ENCODE measurements around the gene NAALADL2. TPM values are rescaled to one million over a fixed set of nuclear protein-coding genes. Genes with fewer than 3 reads are reported as not detected.

NAALADL2 gene
- total RNA-seq, 3 donors from 2014 or later, result 18.4 to 43.9 (median 20.8) TPM

DNA sequence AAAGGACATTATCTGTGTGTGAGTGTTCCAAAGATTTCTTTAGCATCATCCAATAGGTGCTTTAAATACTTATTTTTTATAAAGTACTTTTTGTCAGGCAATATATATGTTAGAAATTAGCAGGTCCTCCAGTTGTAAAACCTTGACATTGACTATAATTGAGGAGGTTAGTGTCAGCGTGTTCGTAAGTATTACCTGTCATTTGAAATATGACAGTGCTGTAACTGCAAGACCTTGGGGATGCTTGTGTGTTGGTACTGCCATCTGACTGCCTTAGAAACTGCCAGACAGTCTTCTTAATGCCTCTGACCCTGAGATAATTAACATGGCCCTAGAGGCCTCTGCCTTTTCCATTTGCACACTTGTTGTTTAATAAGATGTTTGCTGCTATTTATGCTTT, 170.7 kb downstream of the NAALADL2 start:
- no peak for ATAC-seq
- H3K9me3 ChIP-seq, result no peaks in the 10 kb centered on the region
- no peaks in the 10 kb centered on the region for H3K36me3 ChIP-seq (ENCODE audit: low read depth)
- intact Hi-C loops (cut with DNase I, micrococcal nuclease), result no loop called here
- TF ChIP-seq, protein P1, sequence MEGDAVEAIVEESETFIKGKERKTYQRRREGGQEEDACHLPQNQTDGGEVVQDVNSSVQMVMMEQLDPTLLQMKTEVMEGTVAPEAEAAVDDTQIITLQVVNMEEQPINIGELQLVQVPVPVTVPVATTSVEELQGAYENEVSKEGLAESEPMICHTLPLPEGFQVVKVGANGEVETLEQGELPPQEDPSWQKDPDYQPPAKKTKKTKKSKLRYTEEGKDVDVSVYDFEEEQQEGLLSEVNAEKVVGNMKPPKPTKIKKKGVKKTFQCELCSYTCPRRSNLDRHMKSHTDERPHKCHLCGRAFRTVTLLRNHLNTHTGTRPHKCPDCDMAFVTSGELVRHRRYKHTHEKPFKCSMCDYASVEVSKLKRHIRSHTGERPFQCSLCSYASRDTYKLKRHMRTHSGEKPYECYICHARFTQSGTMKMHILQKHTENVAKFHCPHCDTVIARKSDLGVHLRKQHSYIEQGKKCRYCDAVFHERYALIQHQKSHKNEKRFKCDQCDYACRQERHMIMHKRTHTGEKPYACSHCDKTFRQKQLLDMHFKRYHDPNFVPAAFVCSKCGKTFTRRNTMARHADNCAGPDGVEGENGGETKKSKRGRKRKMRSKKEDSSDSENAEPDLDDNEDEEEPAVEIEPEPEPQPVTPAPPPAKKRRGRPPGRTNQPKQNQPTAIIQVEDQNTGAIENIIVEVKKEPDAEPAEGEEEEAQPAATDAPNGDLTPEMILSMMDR (IDR thresholded peaks at IDR 0.05), result no peak
- DNase-seq, result no peak
- H3K4me3 ChIP-seq, result no peak overlapping the region
- H3K4me1 ChIP-seq (ENCODE audit: low read depth), result no peaks in the 10 kb centered on the region

DNA sequence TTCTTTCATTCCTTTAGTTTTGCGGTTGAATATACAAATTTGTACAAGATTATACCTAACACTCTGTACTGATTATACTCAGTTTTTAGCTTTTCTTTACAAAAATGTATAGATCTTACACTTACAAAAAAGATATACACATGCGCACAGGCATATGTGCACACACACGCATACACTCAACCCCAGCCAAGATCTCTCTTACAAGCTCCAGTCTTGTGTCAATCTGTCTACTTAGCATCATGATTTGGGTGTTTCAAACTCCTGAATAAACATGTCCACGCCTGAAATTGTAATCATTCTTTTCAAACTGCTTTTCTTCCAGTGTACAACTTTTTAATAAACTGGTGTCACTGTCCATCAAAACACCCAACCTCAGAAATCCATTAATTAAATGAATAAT, 180.7 kb downstream of the NAALADL2 start:
- Histone ChIP-seq H3K36me3 (ENCODE audit: low read depth) (no peaks in the 10 kb centered on the region), H3K4me3 (no peak overlapping the region), H3K4me1 (ENCODE audit: low read depth) (no peaks in the 10 kb centered on the region), H3K9me3 (no peaks in the 10 kb centered on the region)
- intact Hi-C loops (cut with DNase I, micrococcal nuclease), result no loop called here
- TF ChIP-seq, protein P1 (IDR thresholded peaks at IDR 0.05), result no peak
- DNase-seq (no peak), ATAC-seq (no peak)

GRCh38 chr3:175041369-175041768, 182.2 kb downstream of the NAALADL2 start:
- Histone ChIP-seq H3K36me3 (ENCODE audit: low read depth) (no peaks in the 10 kb centered on the region), H3K4me1 (ENCODE audit: low read depth) (no peaks in the 10 kb centered on the region), H3K9me3 (peaks cover 2% of the 10 kb centered on the region), H3K4me3 (no peak overlapping the region)
- ATAC-seq (no peak), DNase-seq (no peak)
- TF ChIP-seq, protein P1 (IDR thresholded peaks at IDR 0.05), result no peak
- intact Hi-C loops (cut with DNase I, micrococcal nuclease), result no loop called here

GRCh38 chr3:175046601-175047000, 187.5 kb downstream of the NAALADL2 start:
- intact Hi-C loops (cut with DNase I, micrococcal nuclease), result no loop called here
- no peak for ATAC-seq
- TF ChIP-seq, protein P1 (IDR thresholded peaks at IDR 0.05), result no peak
- Histone ChIP-seq H3K4me1 (ENCODE audit: low read depth) (no peaks in the 10 kb centered on the region), H3K4me3 (no peak overlapping the region), H3K36me3 (ENCODE audit: low read depth) (no peaks in the 10 kb centered on the region), H3K9me3 (peaks cover 7% of the 10 kb centered on the region)
- no peak for DNase-seq

DNA sequence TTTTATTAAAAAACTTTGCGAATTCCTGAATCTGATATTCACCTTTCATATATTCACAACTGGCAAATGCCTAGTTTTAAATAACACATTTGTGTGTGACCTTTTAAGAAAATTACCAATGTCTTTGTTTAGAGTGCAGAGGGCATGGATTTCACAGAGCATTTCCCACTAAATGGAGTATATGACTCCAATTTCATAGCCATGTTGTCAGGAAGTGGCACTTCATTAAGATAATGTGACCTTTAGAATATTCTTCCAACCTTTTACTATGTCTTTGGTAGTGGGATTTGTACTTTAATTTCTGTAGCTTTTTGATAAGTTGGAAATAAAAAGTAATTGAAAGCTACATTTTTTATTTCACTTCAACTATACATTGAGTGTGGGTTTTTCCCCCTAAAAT, 188.7 kb downstream of the NAALADL2 start:
- intact Hi-C loops (cut with DNase I, micrococcal nuclease), result no loop called here
- DNase-seq (no peak), ATAC-seq (no peak)
- Histone ChIP-seq H3K9me3 (peaks cover 9% of the 10 kb centered on the region), H3K36me3 (ENCODE audit: low read depth) (no peaks in the 10 kb centered on the region), H3K4me1 (ENCODE audit: low read depth) (no peaks in the 10 kb centered on the region), H3K4me3 (no peak overlapping the region)
- TF ChIP-seq, protein P1 (IDR thresholded peaks at IDR 0.05), result no peak

- TF ChIP-seq, protein P1 (IDR thresholded peaks at IDR 0.05), result no peak
- peaks cover 7% of the 10 kb centered on the region for H3K9me3 ChIP-seq
- no peaks in the 10 kb centered on the region for H3K4me1 ChIP-seq (ENCODE audit: low read depth)
- H3K36me3 ChIP-seq (ENCODE audit: low read depth), result no peaks in the 10 kb centered on the region
- no peak for ATAC-seq
- intact Hi-C loops (cut with DNase I, micrococcal nuclease), result no loop called here
- no peak overlapping the region for H3K4me3 ChIP-seq
- no peak for DNase-seq
Observed at GRCh38 chr3:175057401-175057800, 198.3 kb downstream of the NAALADL2 start.

Measured in mucosa of descending colon (tissue), 3 donors.